ENCODE measurements around the gene TTLL5.

TTLL5 gene

GRCh38 chr14:75969891-75970290 lies 308.8 kb downstream of the TTLL5 start:
- no peak overlapping the region for H3K4me2 ChIP-seq (ENCODE audit: low read length)
- no peaks in the 10 kb centered on the region for H3K9me2 ChIP-seq (replicated peaks; ENCODE audit: control insufficient read depth, low read length)
- H3K79me2 ChIP-seq (ENCODE audit: control insufficient read depth, low read length) = no peaks in the 10 kb centered on the region
- H3K27ac ChIP-seq (ENCODE audit: low read depth, low read length) = no peak overlapping the region
- H3K4me3 ChIP-seq (ENCODE audit: low read length) = no peak overlapping the region
- no peaks in the 10 kb centered on the region for H3F3A ChIP-seq (ENCODE audit: control insufficient read depth, insufficient read depth)
- H4K20me1 ChIP-seq (ENCODE audit: control insufficient read depth, insufficient read depth, low read depth, low read length) = no peaks in the 10 kb centered on the region
- no peaks in the 10 kb centered on the region for H3K9me3 ChIP-seq (ENCODE audit: control insufficient read depth, insufficient read depth, low read length)
- H3K27me3 ChIP-seq (ENCODE audit: control insufficient read depth, low read length) = peaks cover 3% of the 10 kb centered on the region; the same call in 1 of the 2 replicates
- no peaks in the 10 kb centered on the region for H3K36me3 ChIP-seq (ENCODE audit: control insufficient read depth, low read length)
- H3K4me1 ChIP-seq (ENCODE audit: control insufficient read depth, low read length) = peaks cover 5% of the 10 kb centered on the region
- no peak for TF ChIP-seq EZH2phosphoT487 (IDR thresholded peaks at IDR 0.05; ENCODE audit: borderline replicate concordance, low read length)
- TF ChIP-seq CTCF (IDR thresholded peaks at IDR 0.05; ENCODE audit: low read depth, low read length, poor library complexity, severe bottlenecking) = no peak

DNA sequence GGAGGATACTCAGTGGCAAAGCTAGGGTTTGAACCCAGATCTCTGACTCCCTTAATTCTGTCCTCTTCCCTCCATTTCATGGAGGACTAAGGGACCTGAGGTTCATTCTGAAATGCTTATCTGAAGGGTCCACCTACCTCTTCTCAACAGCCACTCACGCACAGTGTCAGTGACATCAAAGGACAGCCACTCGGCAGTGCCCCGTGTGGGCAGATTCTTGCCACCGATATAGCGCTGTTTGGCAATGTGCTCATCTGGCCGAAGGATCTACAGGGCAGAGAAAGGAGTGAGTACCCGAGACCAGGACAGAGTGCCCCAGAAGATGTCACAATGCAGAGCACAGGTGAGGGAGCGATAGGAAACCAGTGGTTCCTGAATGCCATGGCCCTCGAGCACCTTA lies 309.9 kb downstream of the TTLL5 start:
- H3K4me3 ChIP-seq (ENCODE audit: low read length) = no peak overlapping the region
- no peak for TF ChIP-seq EZH2phosphoT487 (IDR thresholded peaks at IDR 0.05; ENCODE audit: borderline replicate concordance, low read length)
- TF ChIP-seq CTCF (IDR thresholded peaks at IDR 0.05; ENCODE audit: low read depth, low read length, poor library complexity, severe bottlenecking) = no peak

GRCh38 chr14:75971509-75971908 lies 310.5 kb downstream of the TTLL5 start:
- Histone ChIP-seq H3K9me2 (replicated peaks; ENCODE audit: control insufficient read depth, low read length) (no peaks in the 10 kb centered on the region), H3K4me1 (ENCODE audit: control insufficient read depth, low read length) (peaks cover 8% of the 10 kb centered on the region), H3K27me3 (ENCODE audit: control insufficient read depth, low read length) (peaks cover 3% of the 10 kb centered on the region; the same call in 1 of the 2 replicates), H3K4me3 (ENCODE audit: low read length) (no peak overlapping the region), H3F3A (ENCODE audit: control insufficient read depth, insufficient read depth) (no peaks in the 10 kb centered on the region), H3K79me2 (ENCODE audit: control insufficient read depth, low read length) (no peaks in the 10 kb centered on the region), H3K9me3 (ENCODE audit: control insufficient read depth, insufficient read depth, low read length) (no peaks in the 10 kb centered on the region), H3K36me3 (ENCODE audit: control insufficient read depth, low read length) (no peaks in the 10 kb centered on the region), H4K20me1 (ENCODE audit: control insufficient read depth, insufficient read depth, low read depth, low read length) (no peaks in the 10 kb centered on the region), H3K27ac (ENCODE audit: low read depth, low read length) (no peak overlapping the region), H3K4me2 (ENCODE audit: low read length) (no peak overlapping the region)
- TF ChIP-seq CTCF (IDR thresholded peaks at IDR 0.05; ENCODE audit: low read depth, low read length, poor library complexity, severe bottlenecking) = no peak
- TF ChIP-seq EZH2phosphoT487 (IDR thresholded peaks at IDR 0.05; ENCODE audit: borderline replicate concordance, low read length) = no peak

More for the DNA sequence above, 309.9 kb downstream of the TTLL5 start:
- no peaks in the 10 kb centered on the region for H4K20me1 ChIP-seq (ENCODE audit: control insufficient read depth, insufficient read depth, low read depth, low read length)
- H3F3A ChIP-seq (ENCODE audit: control insufficient read depth, insufficient read depth) = no peaks in the 10 kb centered on the region
- no peaks in the 10 kb centered on the region for H3K79me2 ChIP-seq (ENCODE audit: control insufficient read depth, low read length)
- H3K27me3 ChIP-seq (ENCODE audit: control insufficient read depth, low read length) = peaks cover 3% of the 10 kb centered on the region; the same call in 1 of the 2 replicates
- no peaks in the 10 kb centered on the region for H3K9me2 ChIP-seq (replicated peaks; ENCODE audit: control insufficient read depth, low read length)
- no peaks in the 10 kb centered on the region for H3K36me3 ChIP-seq (ENCODE audit: control insufficient read depth, low read length)
- no peak overlapping the region for H3K4me2 ChIP-seq (ENCODE audit: low read length)
- peaks cover 5% of the 10 kb centered on the region for H3K4me1 ChIP-seq (ENCODE audit: control insufficient read depth, low read length)
- H3K9me3 ChIP-seq (ENCODE audit: control insufficient read depth, insufficient read depth, low read length) = no peaks in the 10 kb centered on the region
- no peak overlapping the region for H3K27ac ChIP-seq (ENCODE audit: low read depth, low read length)

Measured in DOHH2 (cell line).